ENCODE results near the gene DNAJB7.

DNA sequence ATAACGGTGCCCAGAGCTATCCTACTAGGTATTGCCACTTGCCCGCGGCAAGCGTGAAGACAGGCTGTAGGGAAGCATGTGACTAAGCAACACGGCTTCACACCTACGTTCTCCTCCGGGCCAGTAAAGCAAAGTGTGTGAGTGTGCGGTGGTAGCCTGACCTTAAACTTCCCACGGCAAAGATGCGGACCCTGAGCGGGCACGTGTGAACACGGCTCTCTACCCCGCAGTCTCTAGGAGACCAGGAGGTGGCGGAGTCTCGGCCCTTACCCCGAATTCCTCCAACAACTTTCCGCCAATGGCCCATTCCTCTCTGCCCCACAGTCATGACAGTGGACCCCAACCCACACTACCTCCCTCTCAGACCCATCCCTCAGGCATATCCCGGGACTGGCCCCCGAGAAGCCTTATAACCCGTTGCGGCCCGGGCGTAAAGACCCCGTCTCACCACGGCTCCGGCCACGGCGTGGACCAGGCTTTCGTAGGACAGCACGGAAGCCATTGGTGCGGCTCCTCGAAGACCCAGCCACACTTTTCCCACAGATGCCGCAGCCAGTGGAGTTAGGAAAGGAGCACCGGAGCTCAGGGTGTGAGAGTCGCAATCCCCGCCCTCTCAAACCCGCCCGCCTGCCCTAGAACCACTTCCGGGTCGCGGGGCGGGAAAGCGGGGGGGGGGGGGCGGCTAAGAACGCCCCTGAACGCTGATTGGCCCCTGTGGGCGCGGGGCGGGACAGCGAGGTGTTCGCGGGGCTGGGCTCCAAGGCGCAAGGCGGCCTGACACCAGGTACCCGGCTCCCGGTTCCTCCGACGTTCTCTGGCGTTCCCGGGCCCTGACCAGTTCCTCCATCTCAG is 42.9 kb downstream of the DNAJB7 start, which contains the start of gene SLC25A17:
- TF ChIP-seq, protein P1, sequence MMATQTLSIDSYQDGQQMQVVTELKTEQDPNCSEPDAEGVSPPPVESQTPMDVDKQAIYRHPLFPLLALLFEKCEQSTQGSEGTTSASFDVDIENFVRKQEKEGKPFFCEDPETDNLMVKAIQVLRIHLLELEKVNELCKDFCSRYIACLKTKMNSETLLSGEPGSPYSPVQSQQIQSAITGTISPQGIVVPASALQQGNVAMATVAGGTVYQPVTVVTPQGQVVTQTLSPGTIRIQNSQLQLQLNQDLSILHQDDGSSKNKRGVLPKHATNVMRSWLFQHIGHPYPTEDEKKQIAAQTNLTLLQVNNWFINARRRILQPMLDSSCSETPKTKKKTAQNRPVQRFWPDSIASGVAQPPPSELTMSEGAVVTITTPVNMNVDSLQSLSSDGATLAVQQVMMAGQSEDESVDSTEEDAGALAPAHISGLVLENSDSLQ (IDR thresholded peaks at IDR 0.05): no peak
- TF ChIP-seq BHLHE40 (IDR thresholded peaks at IDR 0.05; ENCODE audit: borderline replicate concordance): no peak

All from HEK293T (cell line).